Mesodermal cell (in vitro differentiated cells): ENCODE measurements around the gene LRRC28.

Experiments
- H3K27ac ChIP-seq: 2 replicates; pipeline ENCODE4 v1.7.0; 2013; ENCODE audit warnings: mild to moderate bottlenecking, low read depth, low read length, moderate library complexity; ENCODE audit not compliant: severe bottlenecking
- H3K36me3 ChIP-seq: 2 replicates; pipeline ENCODE4 v1.7.1; 2013; ENCODE audit warnings: mild to moderate bottlenecking, low read length, moderate library complexity; ENCODE audit not compliant: control insufficient read depth, insufficient read depth
- H3K4me1 ChIP-seq: one replicate; pipeline ENCODE4 v1.7.1; 2013; ENCODE audit warnings: mild to moderate bottlenecking, low read length; ENCODE audit not compliant: insufficient read depth, control insufficient read depth, poor library complexity, severe bottlenecking
- H3K4me3 ChIP-seq: 2 replicates; pipeline ENCODE4 v1.7.0; 2013; ENCODE audit warnings: low read length, control low read depth, mild to moderate bottlenecking; ENCODE audit not compliant: insufficient read depth, poor library complexity, severe bottlenecking; ENCODE audit errors: extremely low read depth
- H3K9me3 ChIP-seq: 2 replicates; pipeline ENCODE4 v1.7.1; 2013; ENCODE audit warnings: mild to moderate bottlenecking, low read length, moderate library complexity; ENCODE audit not compliant: control insufficient read depth
- WGBS, 2 experiments: methylation state at CpG; one replicate each; pipeline ENCODE4 v1.1.5; 2013; ENCODE audit warnings: missing lambda C conversion rate in 2 of 2; ENCODE audit not compliant: insufficient coverage in 2 of 2; 5-methylcytosine and 5-hydroxymethylcytosine counted together

The LRRC28 gene

GRCh38 chr15:99427668-99428361, 176.5 kb downstream of the LRRC28 start:
- Histone ChIP-seq H3K4me1 (peaks cover 19% of the 10 kb centered on the region), H3K36me3 (no peaks in the 10 kb centered on the region), H3K4me3 (no peak overlapping the region), H3K27ac (no peak overlapping the region), H3K9me3 (no peaks in the 10 kb centered on the region)
- WGBS, 2 experiments = 92 to 96% methylated on average over 17 to 21 of the region's 22 CpGs

- Histone ChIP-seq H3K27ac (no peak overlapping the region), H3K4me3 (no peak overlapping the region), H3K9me3 (no peaks in the 10 kb centered on the region), H3K36me3 (no peaks in the 10 kb centered on the region), H3K4me1 (peaks cover 22% of the 10 kb centered on the region)
- 93 to 96% methylated on average over 3 to 5 of the region's 5 CpGs for WGBS, 2 experiments
Observed at GRCh38 chr15:99429681-99430081, 178.4 kb downstream of the LRRC28 start.

GRCh38 chr15:99430881-99431401, 179.7 kb downstream of the LRRC28 start:
- Histone ChIP-seq H3K36me3 (no peaks in the 10 kb centered on the region), H3K4me1 (peaks cover 13% of the 10 kb centered on the region), H3K9me3 (no peaks in the 10 kb centered on the region), H3K27ac (no peak overlapping the region), H3K4me3 (no peak overlapping the region)
- 94 to 95% methylated on average over 21 of the region's 22 CpGs for WGBS, 2 experiments

GRCh38 chr15:99431661-99432091, 180.4 kb downstream of the LRRC28 start:
- WGBS, 2 experiments = 94 to 96% methylated on average over 9 to 13 of the region's 13 CpGs
- no peaks in the 10 kb centered on the region for H3K36me3 ChIP-seq
- H3K9me3 ChIP-seq = no peaks in the 10 kb centered on the region
- H3K27ac ChIP-seq = no peak overlapping the region
- H3K4me1 ChIP-seq = peaks cover 11% of the 10 kb centered on the region
- H3K4me3 ChIP-seq = no peak overlapping the region

- 95 to 96% methylated on average over 9 to 15 of the region's 15 CpGs for WGBS, 2 experiments
- Histone ChIP-seq H3K36me3 (no peaks in the 10 kb centered on the region), H3K9me3 (no peaks in the 10 kb centered on the region), H3K27ac (no peak overlapping the region), H3K4me3 (no peak overlapping the region), H3K4me1 (peaks cover 12% of the 10 kb centered on the region)
Observed at GRCh38 chr15:99432271-99433025, 181.2 kb downstream of the LRRC28 start.

GRCh38 chr15:99433026-99433756, 181.9 kb downstream of the LRRC28 start:
- Histone ChIP-seq H3K4me3 (no peak overlapping the region), H3K4me1 (peaks cover 18% of the 10 kb centered on the region), H3K36me3 (no peaks in the 10 kb centered on the region), H3K27ac (no peak overlapping the region), H3K9me3 (no peaks in the 10 kb centered on the region)
- 74 to 90% methylated on average over 10 to 11 of the region's 14 CpGs for WGBS, 2 experiments

GRCh38 chr15:99433757-99434450, 182.6 kb downstream of the LRRC28 start:
- 96 to 97% methylated on average over 20 of the region's 21 CpGs for WGBS, 2 experiments
- H3K4me1 ChIP-seq = peaks cover 25% of the 10 kb centered on the region
- H3K36me3 ChIP-seq = no peaks in the 10 kb centered on the region
- no peaks in the 10 kb centered on the region for H3K9me3 ChIP-seq
- no peak overlapping the region for H3K4me3 ChIP-seq
- no peak overlapping the region for H3K27ac ChIP-seq

- Histone ChIP-seq H3K27ac (no peak overlapping the region), H3K4me1 (peaks cover 29% of the 10 kb centered on the region), H3K36me3 (no peaks in the 10 kb centered on the region), H3K9me3 (no peaks in the 10 kb centered on the region), H3K4me3 (no peak overlapping the region)
- WGBS, 2 experiments = 86 to 91% methylated on average over 18 to 20 of the region's 24 CpGs
Observed at GRCh38 chr15:99434506-99435112, 183.3 kb downstream of the LRRC28 start.

GRCh38 chr15:99435113-99435695, 183.9 kb downstream of the LRRC28 start:
- peaks cover 29% of the 10 kb centered on the region for H3K4me1 ChIP-seq
- H3K4me3 ChIP-seq = no peak overlapping the region
- H3K9me3 ChIP-seq = no peaks in the 10 kb centered on the region
- no peak overlapping the region for H3K27ac ChIP-seq
- H3K36me3 ChIP-seq = no peaks in the 10 kb centered on the region
- WGBS, 2 experiments = 85 to 88% methylated on average over 17 of the region's 20 CpGs
